HG03342 (cell line): ENCODE results near the gene ZNF581.

ENCODE experiments used
- ATAC-seq: cut with Tn5 transposase; IDR thresholded peaks from one replicate; pipeline ENCODE4 v1.9.1; 2021; ENCODE audit warnings: mild to moderate bottlenecking, moderate library complexity; ENCODE audit not compliant: unreplicated experiment

Gene ZNF581

GRCh38 chr19:55691561-55692481 is 48.4 kb downstream of the ZNF581 start:
- no peak for ATAC-seq

- no peak for ATAC-seq
Observed at GRCh38 chr19:55692681-55693081, 49.2 kb downstream of the ZNF581 start.

- ATAC-seq, result no peak
Observed at GRCh38 chr19:55693336-55693974, 50.0 kb downstream of the ZNF581 start.

GRCh38 chr19:55694241-55694655 is 50.8 kb downstream of the ZNF581 start:
- no peak for ATAC-seq

GRCh38 chr19:55694656-55695491 is 51.4 kb downstream of the ZNF581 start:
- ATAC-seq, result no peak
